RWPE1 (cell line): ENCODE measurements around the gene NFAT5.

Experiments
- CTCF ChIA-PET: fragments of 350-600 bp; sonication (Branson Sonifier 250); formaldehyde crosslinking; extraction: SDS; loops from one replicate; lab custom pipeline; 2021; lab: Yijun Ruan, JAX
- POLR2A ChIA-PET: fragments of 400-600 bp; formaldehyde crosslinking; extraction: SDS; loops from one replicate; lab custom pipeline; 2020; ENCODE audit warnings: antibody characterized with exemption; ENCODE audit not compliant: low non-redundant PET; lab: Yijun Ruan, JAX
- DNase-seq: peaks from one replicate; pipeline ENCODE4 v3.0.0; 2012; ENCODE audit warnings: low spot score
- H3K27ac ChIP-seq: fragments of 450-650 bp; 2 replicates; pipeline ENCODE4 v1.5.1; 2017
- CTCF ChIP-seq: fragments of 450-650 bp; conservative IDR thresholded peaks from 2 replicates; pipeline ENCODE4 v1.5.1; 2017; ENCODE audit warnings: low read depth, mild to moderate bottlenecking

The NFAT5 gene

GRCh38 chr16:69606985-69607384 is 41.2 kb downstream of the NFAT5 start:
- ChIA-PET CTCF (no interaction called here), POLR2A (no interaction called here)
- H3K27ac ChIP-seq, result no peak overlapping the region
- DNase-seq, result no peak
- TF ChIP-seq CTCF, result no peak

GRCh38 chr16:69607674-69608073 is 41.9 kb downstream of the NFAT5 start:
- no peak for TF ChIP-seq CTCF
- peak overlapping the region; percentile 32 for H3K27ac ChIP-seq
- CTCF ChIA-PET, result no interaction called here
- DNase-seq, result no peak
- POLR2A ChIA-PET, result no interaction called here

GRCh38 chr16:69610356-69610755 is 44.6 kb downstream of the NFAT5 start:
- ChIA-PET CTCF (no interaction called here), POLR2A (no interaction called here)
- no peak for TF ChIP-seq CTCF
- no peak for DNase-seq
- no peak overlapping the region for H3K27ac ChIP-seq

- ChIA-PET POLR2A (no interaction called here), CTCF (interaction anchor here (0.6 to 0.7 kb wide), 2 partner anchors 10 to 16 kb away, joined by 3 to 4 read pairs; no protein-coding TSS in a partner anchor)
- H3K27ac ChIP-seq, result no peak overlapping the region
- DNase-seq, result no peak
- no peak for TF ChIP-seq CTCF
Measured at GRCh38 chr16:69611103-69611640, 45.4 kb downstream of the NFAT5 start.

- peak overlapping the region; percentile 81 for H3K27ac ChIP-seq
- peak; percentile 73 for DNase-seq
- POLR2A ChIA-PET, result no interaction called here
- CTCF ChIA-PET, result no interaction called here
- no peak for TF ChIP-seq CTCF
Measured at GRCh38 chr16:69613378-69614154, 47.8 kb downstream of the NFAT5 start.

- no peak for DNase-seq
- ChIA-PET CTCF (interaction anchor here (0.6 kb wide), 1 partner anchor 167 kb away, joined by 6 read pairs; no protein-coding TSS in a partner anchor), POLR2A (no interaction called here)
- H3K27ac ChIP-seq, result no peak overlapping the region
- TF ChIP-seq CTCF, result no peak
Measured at GRCh38 chr16:69615528-69615927, 49.8 kb downstream of the NFAT5 start.
